CD14-positive monocyte (primary cell): Measurements from ENCODE around the gene ARHGAP21. TPM values are rescaled to one million over a fixed set of nuclear protein-coding genes. Genes with fewer than 3 reads are reported as not detected.

Experiments
- DNase-seq, 3 donors: peaks; one replicate each; pipeline ENCODE4 v3.0.0-alpha.2; 2011 to 2022
- H2AFZ ChIP-seq: 2 replicates; pipeline ENCODE4 v1.6.0; 2012; ENCODE audit warnings: mild to moderate bottlenecking, low read depth, low read length, inconsistent platforms; ENCODE audit not compliant: insufficient read depth, poor library complexity, severe bottlenecking
- H3K27ac ChIP-seq, 2 donors: 1 replicate in 1 of 2; 2 replicates in 1 of 2; pipeline ENCODE4 v1.5.1; 2012 to 2013; ENCODE audit warnings: low read length in 2 of 2, control low read depth in 1 of 2, inconsistent platforms in 1 of 2, low read depth in 1 of 2, mild to moderate bottlenecking in 1 of 2
- H3K27me3 ChIP-seq, 2 donors: one replicate each; pipeline versions ENCODE4 v1.6.0 to v1.6.1; 2011 to 2013; ENCODE audit warnings: low read length in 2 of 2; ENCODE audit not compliant: control insufficient read depth in 2 of 2, insufficient read depth in 2 of 2
- H3K36me3 ChIP-seq, 2 donors: replicated peaks in 1 of 2; 1 replicate in 1 of 2; 2 replicates in 1 of 2; pipeline versions ENCODE4 v1.5.1 to v1.6.1; 2012 to 2013; ENCODE audit warnings: low read length in 2 of 2, control low read depth in 1 of 2, inconsistent platforms in 1 of 2, mild to moderate bottlenecking in 1 of 2; ENCODE audit not compliant: insufficient read depth in 2 of 2, control insufficient read depth in 1 of 2
- H3K4me1 ChIP-seq, 2 donors: 1 replicate in 1 of 2; 2 replicates in 1 of 2; pipeline versions ENCODE4 v1.5.1 to v1.6.1; 2012 to 2013; ENCODE audit warnings: low read length in 2 of 2, control low read depth in 1 of 2, inconsistent platforms in 1 of 2, mild to moderate bottlenecking in 1 of 2, moderate library complexity in 1 of 2; ENCODE audit not compliant: insufficient read depth in 2 of 2, control insufficient read depth in 1 of 2
- H3K4me2 ChIP-seq: replicated peaks from 2 replicates; pipeline ENCODE3; 2012; ENCODE audit warnings: low read length, moderate library complexity, mild to moderate bottlenecking; ENCODE audit not compliant: poor library complexity, severe bottlenecking; ENCODE audit errors: extremely low read depth
- H3K4me3 ChIP-seq, 3 experiments: fragments of 200-600 bp in 1 of 3; sonication (generic) in 1 of 3; replicated peaks in 1 of 3; 1 replicate in 2 of 3; 2 replicates in 1 of 3; pipeline ENCODE4 v1.5.1; 2011 to 2013; ENCODE audit warnings: low read length in 3 of 3, mild to moderate bottlenecking in 3 of 3, control low read depth in 2 of 3, low read depth in 2 of 3, inconsistent platforms in 1 of 3, moderate library complexity in 1 of 3
- H3K79me2 ChIP-seq: 2 replicates; pipeline ENCODE4 v1.6.0; 2012; ENCODE audit warnings: mild to moderate bottlenecking, control low read depth, inconsistent platforms, low read length, moderate library complexity; ENCODE audit not compliant: insufficient read depth
- H3K9ac ChIP-seq: 2 replicates; pipeline ENCODE4 v1.6.0; 2017; ENCODE audit warnings: low read length, mild to moderate bottlenecking; ENCODE audit not compliant: insufficient read depth, poor library complexity, severe bottlenecking
- H3K9me3 ChIP-seq, 2 donors: replicated peaks in 1 of 2; 1 replicate in 1 of 2; 2 replicates in 1 of 2; pipeline versions ENCODE4 v1.5.1 to v1.6.1; 2012 to 2013; ENCODE audit warnings: low read length in 2 of 2, control low read depth in 1 of 2; ENCODE audit not compliant: control insufficient read depth in 1 of 2, insufficient read depth in 1 of 2
- H4K20me1 ChIP-seq: 2 replicates; pipeline ENCODE4 v1.6.0; 2012; ENCODE audit warnings: mild to moderate bottlenecking, low read length, control low read depth, moderate library complexity; ENCODE audit not compliant: insufficient read depth
- H3K27ac Mint-ChIP-seq, 7 donors: one replicate each; pipeline ENCODE4 v1.8.0; 2020; ENCODE audit warnings: mild to moderate bottlenecking in 7 of 7, mixed read lengths in 7 of 7, moderate library complexity in 6 of 7, inconsistent platforms in 2 of 7
- H3K27me3 Mint-ChIP-seq, 3 donors: one replicate each; pipeline ENCODE4 v1.8.0; 2021 to 2022; ENCODE audit warnings: low read depth in 3 of 3, mild to moderate bottlenecking in 3 of 3, mixed read lengths in 3 of 3, moderate library complexity in 3 of 3, inconsistent platforms in 1 of 3
- H3K36me3 Mint-ChIP-seq, 2 donors: one replicate each; pipeline ENCODE4 v1.8.0; 2020; ENCODE audit warnings: mixed read lengths in 2 of 2, inconsistent platforms in 1 of 2, mild to moderate bottlenecking in 1 of 2
- H3K4me1 Mint-ChIP-seq: one replicate; pipeline ENCODE4 v1.8.0; 2020; ENCODE audit warnings: mild to moderate bottlenecking, mixed read lengths
- H3K4me3 Mint-ChIP-seq, 2 donors: one replicate each; pipeline ENCODE4 v1.8.0; 2020; ENCODE audit warnings: mild to moderate bottlenecking in 2 of 2, mixed read lengths in 2 of 2, moderate library complexity in 1 of 2
- H3K9me3 Mint-ChIP-seq, 7 donors: one replicate each; pipeline ENCODE4 v1.8.0; 2020 to 2022; ENCODE audit warnings: mixed read lengths in 7 of 7, mild to moderate bottlenecking in 6 of 7, moderate library complexity in 6 of 7, inconsistent platforms in 2 of 7
- CTCF ChIP-seq: fragments of 200-600 bp; IDR thresholded peaks from one replicate; pipeline ENCODE4 v1.8.0; 2022; ENCODE audit warnings: antibody characterized with exemption, mild to moderate bottlenecking
- WGBS: methylation state at CpG from one replicate; pipeline ENCODE4 v1.1.5; 2013; ENCODE audit warnings: missing lambda C conversion rate; ENCODE audit not compliant: insufficient coverage; 5-methylcytosine and 5-hydroxymethylcytosine counted together
- intact Hi-C, 2 donors: fragments of 100-400 bp; cut with micrococcal nuclease; formaldehyde crosslinking; loops; one replicate each; pipeline versions ENCODE4 v1.15.0 to v1.15.1; 2023
- polyA plus RNA-seq, 3 donors: library from polyadenylated mRNA; depleted of rRNA in 1 of 3; unstranded in 2 of 3; stranded (reverse) in 1 of 3; fragments of 300-500 nt in 2 of 3; fragments of >200 nt in 1 of 3; fragmentation: Illumina TruSeq in 2 of 3; gene quantifications; 1 replicate in 2 of 3; 2 replicates in 1 of 3; pipeline ENCODE4 v1.2.3, GENCODE V29; 2012 to 2021

The ARHGAP21 gene
- polyA plus RNA-seq, 3 donors, result 2.1 to 20.0 (median 3.4) TPM

GRCh38 chr10:24597961-24598360, 125.7 kb downstream of the ARHGAP21 start:
- TF ChIP-seq CTCF, result no peak
- intact Hi-C loops, result no loop called here
- Histone ChIP-seq H3K9ac (no peak overlapping the region), H3K27me3 (no peaks in the 10 kb centered on the region), H3K36me3 (peaks cover 64 to 91% of the 10 kb centered on the region in 2 donors), H3K4me1 (no peaks in the 10 kb centered on the region), H2AFZ (no peak overlapping the region), H4K20me1 (no peaks in the 10 kb centered on the region), H3K4me3 (no peak overlapping the region), H3K27ac (no peak overlapping the region), H3K4me2 (no peak overlapping the region), H3K9me3 (no peaks in the 10 kb centered on the region), H3K79me2 (no peaks in the 10 kb centered on the region)
- Mint-ChIP-seq H3K27ac (no peak overlapping the region), H3K36me3 (peaks cover 66 to 68% of the 10 kb centered on the region in 2 donors), H3K4me3 (no peak overlapping the region), H3K27me3 (no peaks in the 10 kb centered on the region), H3K4me1 (no peaks in the 10 kb centered on the region), H3K9me3 (no peaks in the 10 kb centered on the region)
- no peak for DNase-seq
- no CpG with 5 or more reads among the region's 3 CpGs for WGBS

DNA sequence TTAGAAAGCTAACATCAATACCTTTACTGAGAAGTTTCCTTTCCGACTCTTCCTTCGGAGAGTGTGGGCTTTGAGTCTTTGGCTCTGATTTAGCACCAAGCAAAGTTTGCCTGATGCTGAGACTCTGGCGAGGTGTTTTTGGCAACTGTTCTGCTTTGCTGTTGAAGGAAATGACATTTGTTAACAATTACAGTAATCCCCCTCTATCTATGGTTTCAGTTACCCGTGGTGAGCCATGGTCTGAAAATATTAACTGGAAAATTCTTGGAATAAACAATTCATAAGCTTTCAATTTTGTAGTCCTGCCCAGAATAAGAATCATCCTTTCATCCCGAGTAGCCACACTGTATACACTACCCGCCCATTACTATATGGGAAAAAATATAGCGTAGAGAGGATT, 126.3 kb downstream of the ARHGAP21 start:
- Histone ChIP-seq H3K27me3 (no peaks in the 10 kb centered on the region), H3K9me3 (no peaks in the 10 kb centered on the region), H2AFZ (no peak overlapping the region), H3K4me2 (no peak overlapping the region), H3K27ac (no peak overlapping the region), H3K79me2 (no peaks in the 10 kb centered on the region), H3K9ac (no peak overlapping the region), H3K36me3 (peaks cover 62 to 94% of the 10 kb centered on the region in 2 donors), H4K20me1 (no peaks in the 10 kb centered on the region), H3K4me3 (no peak overlapping the region), H3K4me1 (no peaks in the 10 kb centered on the region)
- Mint-ChIP-seq H3K4me1 (no peaks in the 10 kb centered on the region), H3K27me3 (no peaks in the 10 kb centered on the region), H3K9me3 (no peaks in the 10 kb centered on the region), H3K27ac (no peak overlapping the region), H3K36me3 (peaks cover 66 to 68% of the 10 kb centered on the region in 2 donors), H3K4me3 (no peak overlapping the region)
- intact Hi-C loops, result no loop called here
- no peak for DNase-seq
- no CpG with 5 or more reads among the region's 7 CpGs for WGBS
- TF ChIP-seq CTCF, result no peak
